IPS-NIHi11 (cell line): ENCODE results near the gene CDK6.
A peak's percentile ranks its signal among the peaks of the same experiment; 100 is the strongest.
"Not testable (repeated sequence)": the region's sequence is repeated elsewhere in the genome, so short reads cannot be mapped to it uniquely, and the experiment has no call there.

Source experiments
- DNase-seq: peaks from one replicate; pipeline ENCODE4 v3.0.0; 2012; ENCODE audit warnings: mixed read lengths, low spot score

The CDK6 gene

GRCh38 chr7:92622030-92622429, 214.3 kb downstream of the CDK6 start:
- DNase-seq = no peak

- DNase-seq = no peak
These were observed 214.8 kb downstream of the CDK6 start for GRCh38 chr7:92621561-92622023.

DNA sequence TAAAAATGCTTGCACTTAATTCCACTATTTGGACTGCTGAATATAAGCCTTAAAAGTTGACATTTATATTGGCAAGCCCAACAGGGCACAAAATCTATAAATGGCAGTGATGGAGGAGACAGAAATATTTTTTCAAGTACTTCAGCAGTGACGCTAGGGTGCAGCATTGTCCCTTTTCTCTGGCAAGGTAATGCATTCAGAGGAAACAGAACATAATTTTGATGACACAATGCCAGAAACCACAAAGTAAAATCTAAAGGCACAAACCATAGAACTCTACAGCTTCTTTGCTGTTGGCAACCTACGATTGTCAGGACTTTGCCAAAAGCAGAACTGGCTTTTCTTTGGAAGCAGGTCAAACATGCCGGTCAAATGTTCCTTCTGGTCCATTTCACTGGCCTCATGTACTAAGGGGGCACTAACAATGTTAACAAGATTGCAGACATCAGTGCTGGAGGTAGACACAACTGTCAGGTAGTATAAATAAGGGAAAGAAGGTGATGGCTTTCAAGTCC, 215.3 kb downstream of the CDK6 start:
- DNase-seq = peak; percentile 39

- DNase-seq = no peak
These were observed 220.5 kb downstream of the CDK6 start for GRCh38 chr7:92615861-92616260.

DNA sequence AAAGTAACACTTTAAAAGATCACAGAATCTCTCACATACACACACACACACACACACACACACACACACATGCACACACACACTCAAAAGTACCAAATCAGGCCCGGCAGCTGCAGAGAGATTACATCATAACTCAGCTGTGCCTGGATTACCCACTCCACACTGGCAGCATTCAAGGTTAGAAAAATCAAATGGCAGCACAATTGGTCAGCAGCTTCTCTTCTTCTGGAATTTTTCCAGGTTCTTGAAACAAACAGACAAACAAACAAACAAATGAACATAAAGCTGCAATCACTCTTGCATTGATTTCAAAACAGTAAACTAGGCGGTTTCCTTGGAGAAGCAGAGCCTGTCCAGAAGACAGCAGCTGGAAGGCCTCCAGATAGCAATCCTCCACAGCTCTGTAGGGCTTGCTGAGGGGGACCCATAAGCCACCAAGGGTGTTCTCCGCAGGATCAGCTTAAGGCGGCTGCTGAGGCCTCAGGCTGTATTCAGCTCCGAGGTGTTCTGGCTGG, 221.7 kb downstream of the CDK6 start:
- DNase-seq = no peak

- no peak for DNase-seq
These were observed 222.7 kb downstream of the CDK6 start for GRCh38 chr7:92613720-92614119.

DNA sequence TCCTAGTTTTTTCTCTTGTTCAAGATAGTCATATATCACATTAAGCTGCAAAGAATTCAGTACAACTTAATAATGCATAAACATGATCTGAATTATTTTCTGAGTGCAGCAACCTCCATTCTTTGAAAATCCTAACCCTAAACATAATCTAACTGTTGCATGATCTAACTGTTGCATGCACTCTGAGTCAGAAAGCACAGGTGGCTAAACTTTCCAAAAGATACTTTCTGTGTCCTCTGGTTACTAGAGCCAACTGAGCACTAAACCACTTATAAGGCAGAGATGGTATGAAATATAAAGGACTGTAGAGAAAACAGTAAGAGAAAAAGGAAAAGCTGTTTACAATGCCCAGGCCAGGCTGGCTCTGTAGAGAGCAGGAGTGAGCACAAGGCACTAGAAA, 223.2 kb downstream of the CDK6 start:
- DNase-seq = no peak

- no peak for DNase-seq
These were observed 223.9 kb downstream of the CDK6 start for GRCh38 chr7:92612501-92612900.

DNA sequence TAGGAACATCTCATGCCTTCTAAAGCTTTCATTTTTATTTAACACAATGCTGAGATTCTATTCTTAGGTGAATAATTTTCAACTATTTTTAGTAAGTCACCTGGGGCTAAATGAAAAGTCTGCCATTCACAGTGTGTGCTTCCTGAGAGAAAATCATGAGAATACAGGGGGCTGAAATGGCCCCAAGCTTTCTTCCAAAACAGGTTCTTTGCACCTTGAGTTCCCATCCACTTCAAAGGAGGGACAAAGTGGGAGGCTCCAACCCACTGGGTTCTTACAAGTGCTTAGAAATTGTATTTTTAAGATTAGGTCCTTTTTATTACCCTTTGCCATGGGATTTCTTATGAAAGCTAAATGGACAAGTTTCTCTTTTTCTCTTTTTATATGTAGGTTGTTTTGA, 224.6 kb downstream of the CDK6 start:
- no peak for DNase-seq

DNA sequence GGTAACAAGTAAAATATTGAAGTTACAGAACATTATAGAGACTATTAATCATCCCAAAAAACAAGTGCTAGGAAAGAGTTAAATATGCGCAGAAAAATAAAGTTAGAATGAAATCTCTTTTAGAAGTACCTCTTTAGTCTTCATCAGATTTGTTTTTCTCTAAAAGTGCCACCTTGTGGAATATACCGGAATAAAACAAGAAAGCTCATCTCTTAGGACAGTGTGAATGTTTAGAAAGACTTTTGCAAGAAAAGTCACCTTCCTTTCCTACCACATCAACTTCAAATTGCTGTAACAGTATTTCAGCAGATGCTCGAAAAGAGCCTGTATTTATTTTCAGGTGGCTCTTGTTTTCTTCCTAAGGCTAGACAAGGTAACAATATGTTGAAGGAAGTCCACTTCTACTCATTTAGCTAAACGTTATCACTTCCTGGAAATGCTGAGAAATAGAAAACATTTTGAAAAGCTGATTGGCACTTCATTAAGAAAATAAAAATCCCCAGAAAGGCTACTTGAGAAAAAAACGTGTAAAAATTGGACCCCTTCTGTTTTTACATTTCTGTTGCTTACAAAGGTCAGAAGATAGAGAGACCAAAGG, 226.4 kb downstream of the CDK6 start:
- no peak for DNase-seq

- DNase-seq = peak; percentile 81
These were observed 227.7 kb downstream of the CDK6 start for GRCh38 chr7:92608380-92609322.

- DNase-seq = no peak
These were observed 229.4 kb downstream of the CDK6 start for GRCh38 chr7:92606985-92607384.

- DNase-seq = not testable (repeated sequence)
These were observed 231.9 kb downstream of the CDK6 start for GRCh38 chr7:92604517-92604916.

DNA sequence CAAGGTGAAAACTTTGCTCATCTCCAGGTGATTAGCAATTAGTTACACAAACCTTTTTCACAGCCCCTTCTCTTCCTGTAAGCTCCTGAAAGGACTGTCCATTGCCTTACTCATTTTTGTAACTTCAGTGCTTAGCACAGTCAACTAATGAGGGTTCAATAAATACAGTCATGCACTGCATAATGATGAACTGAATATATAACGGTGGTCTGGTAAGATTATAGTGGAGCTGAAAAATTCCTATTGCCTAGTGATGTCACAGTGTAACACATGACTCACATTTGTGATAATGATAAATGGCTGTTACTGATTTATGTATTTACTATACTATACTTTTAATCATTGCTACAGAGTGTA, 233.3 kb downstream of the CDK6 start:
- DNase-seq = no peak

- DNase-seq = no peak
These were observed 233.9 kb downstream of the CDK6 start for GRCh38 chr7:92602352-92603088.

DNA sequence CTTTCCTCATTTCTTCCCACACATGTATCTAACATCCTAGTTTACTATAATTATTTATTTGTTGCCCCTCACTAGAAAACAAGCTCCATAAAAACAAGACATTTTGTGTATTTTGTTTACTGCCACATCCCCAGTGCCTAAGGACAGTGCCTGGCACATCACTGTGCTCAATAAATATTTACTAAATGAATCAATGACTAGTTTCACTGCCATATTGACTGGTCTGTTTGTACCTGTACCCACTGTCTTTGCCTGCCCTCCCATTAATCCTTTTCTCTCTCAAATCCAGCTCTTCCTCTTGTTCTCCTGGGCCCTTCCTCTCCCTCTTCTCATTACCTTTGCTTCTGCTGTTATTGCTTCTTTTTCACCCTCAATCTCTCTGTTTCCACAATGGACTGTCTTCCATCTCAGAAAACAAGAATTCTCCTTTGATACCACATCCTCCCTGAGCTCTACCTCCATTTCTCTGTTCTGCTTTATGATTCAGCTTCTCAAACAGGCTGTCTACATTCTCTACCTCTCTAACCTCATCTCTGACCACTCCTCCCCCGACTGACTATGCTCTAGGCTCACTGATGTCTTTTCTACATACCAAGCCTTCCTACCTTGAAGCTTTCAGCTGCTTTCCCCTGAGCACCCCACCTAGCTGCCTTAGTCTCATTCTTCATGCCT, 237.9 kb downstream of the CDK6 start:
- DNase-seq = no peak

DNA sequence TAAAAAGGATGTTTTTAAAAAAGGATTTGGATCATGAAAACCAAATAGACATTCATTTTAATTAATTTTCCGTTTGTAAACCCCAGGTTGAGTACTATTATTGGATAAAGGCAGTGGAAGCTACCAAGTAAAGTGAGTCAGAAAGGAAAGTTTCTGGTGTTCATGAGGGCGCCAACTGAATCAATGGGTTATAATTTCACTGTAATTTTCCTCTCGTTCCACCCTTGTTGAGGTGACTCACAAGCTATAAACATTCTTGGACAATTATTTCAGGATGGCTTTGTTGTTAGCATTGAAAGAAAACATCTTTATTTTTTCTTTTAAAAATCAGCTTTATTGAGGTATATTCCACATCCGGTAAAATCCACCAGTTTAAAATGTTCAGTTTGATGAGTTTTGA, 241.1 kb downstream of the CDK6 start:
- no peak for DNase-seq

DNA sequence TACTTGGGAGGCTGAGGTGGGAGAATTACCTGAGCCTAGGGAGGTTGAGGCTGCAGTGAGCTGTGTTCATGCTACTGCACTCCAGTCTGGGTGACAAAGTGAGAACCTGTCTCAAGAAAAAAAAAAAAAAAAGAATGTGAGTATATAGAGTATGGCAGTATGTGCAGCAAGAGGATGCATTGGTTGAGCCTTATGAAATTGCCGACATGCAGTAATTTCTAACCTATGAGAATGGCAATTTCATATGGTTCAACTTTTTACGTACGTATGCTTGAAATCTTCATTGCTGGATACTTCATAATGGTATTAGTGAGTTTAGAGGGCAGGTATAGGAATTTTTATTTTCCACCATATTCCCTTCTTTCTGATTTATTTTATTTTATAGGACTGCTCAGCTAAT, 241.6 kb downstream of the CDK6 start:
- DNase-seq = no peak

GRCh38 chr7:92590711-92591310, 245.6 kb downstream of the CDK6 start:
- no peak for DNase-seq

DNA sequence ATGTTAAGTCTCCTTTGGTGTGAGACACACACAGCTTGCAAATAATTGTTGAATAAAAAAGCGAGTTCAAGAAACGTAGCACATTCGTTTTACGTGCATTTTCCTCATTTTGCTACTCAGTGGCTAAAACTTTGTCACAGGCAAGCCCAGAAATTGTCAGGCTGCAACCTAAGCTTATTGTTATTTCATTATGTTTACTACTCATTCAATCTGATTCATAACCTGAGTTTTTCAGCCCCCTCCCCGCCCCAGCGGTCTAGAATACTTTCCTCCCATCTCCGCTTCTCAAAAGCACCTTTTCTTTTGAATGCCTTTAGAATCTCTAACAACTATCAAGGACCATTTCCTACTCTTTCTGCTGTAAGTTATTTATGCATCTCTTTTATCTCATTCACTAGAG, 247.3 kb downstream of the CDK6 start:
- DNase-seq = no peak

DNA sequence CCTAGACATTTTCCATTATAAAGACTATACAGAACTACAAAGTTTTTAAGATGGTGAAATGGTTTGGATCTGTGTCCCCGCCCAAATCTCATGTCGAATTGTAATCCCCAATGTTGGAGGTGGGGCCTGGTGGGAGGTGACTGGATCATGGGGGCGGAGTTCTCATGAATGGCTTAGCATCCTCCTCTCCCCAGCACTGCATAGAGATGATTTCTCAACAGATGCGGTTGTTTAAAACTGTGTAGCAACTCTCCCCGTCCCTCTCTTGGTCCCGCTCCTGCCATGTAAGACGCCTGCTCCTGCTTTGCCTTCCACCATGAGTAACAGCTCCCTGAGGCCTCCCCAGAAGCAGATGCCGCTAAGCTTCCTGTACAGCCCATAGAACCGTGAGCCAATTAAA, 247.8 kb downstream of the CDK6 start:
- DNase-seq = no peak
